Heart left ventricle (tissue), 16 donors: Measurements from ENCODE around the gene RTL5. TPM values are rescaled to one million over a fixed set of nuclear protein-coding genes. Genes with fewer than 3 reads are reported as not detected.

Experiments
- ATAC-seq, 4 donors: fragments of 200-7000 bp; cut with Tn5 transposase; one replicate each; pipeline ENCODE4 v1.9.1; 2020 to 2022; ENCODE audit warnings: moderate library complexity in 4 of 4, mild to moderate bottlenecking in 3 of 4, moderate number of reproducible peaks in 1 of 4
- DNase-seq, 5 donors: peaks; one replicate each; pipeline ENCODE4 v3.0.0-alpha.2; 2020
- H3K27ac ChIP-seq, 12 donors: fragments of 200-600 bp; sonication (generic) in 4 of 12; one replicate each; pipeline versions ENCODE4 v1.5.0 to v1.8.0; 2016 to 2022; ENCODE audit warnings: mild to moderate bottlenecking in 2 of 12
- H3K27me3 ChIP-seq, 9 donors: fragments of 200-600 bp; sonication (generic) in 2 of 9; one replicate each; pipeline versions ENCODE4 v1.5.1 to v1.8.0; 2016 to 2022; ENCODE audit warnings: mild to moderate bottlenecking in 3 of 9
- H3K36me3 ChIP-seq, 9 donors: fragments of 200-600 bp; sonication (generic) in 2 of 9; one replicate each; pipeline versions ENCODE4 v1.5.0 to v1.8.0; 2018 to 2022; ENCODE audit warnings: mild to moderate bottlenecking in 2 of 9
- H3K4me1 ChIP-seq, 12 donors: fragments of 200-600 bp; sonication (generic) in 4 of 12; one replicate each; pipeline versions ENCODE4 v1.5.0 to v1.8.0; 2016 to 2022; ENCODE audit warnings: mild to moderate bottlenecking in 3 of 12
- H3K4me3 ChIP-seq, 12 donors: fragments of 200-600 bp; sonication (generic) in 4 of 12; one replicate each; pipeline versions ENCODE4 v1.5.0 to v1.8.0; 2017 to 2022; ENCODE audit warnings: mild to moderate bottlenecking in 9 of 12, moderate library complexity in 4 of 12
- H3K9me3 ChIP-seq, 12 donors: fragments of 200-600 bp; sonication (generic) in 4 of 12; one replicate each; pipeline versions ENCODE4 v1.5.0 to v1.8.0; 2016 to 2022; ENCODE audit warnings: mild to moderate bottlenecking in 1 of 12
- CTCF ChIP-seq, 12 donors: fragments of 200-600 bp; sonication (generic) in 4 of 12; IDR thresholded peaks; one replicate each; pipeline versions ENCODE4 v1.5.0 to v1.8.0; 2018 to 2022; ENCODE audit warnings: antibody characterized with exemption in 12 of 12, mild to moderate bottlenecking in 5 of 12
- POLR2A ChIP-seq, 2 donors: fragments of 450-650 bp; IDR thresholded peaks; one replicate each; pipeline ENCODE4 v1.6.1; 2017; ENCODE audit warnings: antibody characterized with exemption in 2 of 2, mild to moderate bottlenecking in 2 of 2, moderate library complexity in 2 of 2
- WGBS, 4 donors: extraction: QIAGEN DNeasy Blood & Tissue Kit in 2 of 4; methylation state at CpG; one replicate each; pipeline versions ENCODE4 v1.1.5 to v1.1.7; 2013 to 2018; 5-methylcytosine and 5-hydroxymethylcytosine counted together
- intact Hi-C, 10 donors: fragments of 100-400 bp; cut with DNase I; formaldehyde crosslinking; loops; one replicate each; pipeline versions ENCODE4 v1.11.1 to v1.14.2; 2022
- polyA plus RNA-seq, 2 donors: library from polyadenylated mRNA; stranded (reverse); fragments of 200-250 nt; gene quantifications; one replicate each; pipeline ENCODE4 v1.2.3, GENCODE V29; 2013
- total RNA-seq, 9 donors: library from RNA; depleted of rRNA in 2 of 9; stranded (reverse); fragments of >200 nt in 2 of 9; fragmentation: NEBNext Ultra II Directional in 3 of 9; extraction: Animal tissue kit (Norgen Biotek cat#: 25700) in 3 of 9; gene quantifications; one replicate each; pipeline versions ENCODE4 v1.1.0 to v1.2.4, GENCODE V29; 2016 to 2023
- donor health status: ischemic (EF 13 %, LVEDD 7.1; RV severe dilation, severe dysfunction).
- donor health status: healthy with polysubstance abuse.
- donor health status: DM: no; HTN: yes; CAD: no.
- donor health status: DM: no; HTN: no; CAD: no.
- donor health status: ischemic (EF 25% LVEDD 6.9; RV normal size, moderate dysfunction).
- donor health status: ischemic (EF 25% LVEDD 5.7; RV mildly dilated, moderate dysfunction).
- donor health status: healthy.
- donor health status: DM: yes; HTN: yes; CAD: no.
- donor health status: ischemic (EF 35%, LVEDD 5.7; RV mildly dilated, moderate dysfunction).
- donor health status: nonischemic (EF 11% LVEDD 7.7; RV severe dilation, severe dysfunction).
- donor health status: DM: yes; HTN: yes; CAD: no.
- donor health status: PGD.
- donor health status: ischemic (EF 29% LVEDD 5.4; RV normal size, mild dysfunction).
- donor health status: nonischemic (EF 23%, LVEDD 6.1; RV moderate dilation, normal function).

Gene RTL5
- total and polyA plus RNA-seq, 11 donors = 1.2 to 6.0 (median 2.5) TPM

- peak overlapping the region in 1 of 12 donors; percentile 57 for H3K4me3 ChIP-seq
- peak overlapping the region in 1 of 12 donors; percentile 79 for H3K27ac ChIP-seq
Observed at GRCh38 chrX:72130156-72130761, 1.5 kb downstream of the RTL5 start.

GRCh38 chrX:72129661-72130060 is 2.1 kb downstream of the RTL5 start:
- DNase-seq = no peak
- 87 to 97% (median 94%) methylated on average over 16 of the region's 16 CpGs for WGBS, 4 donors
- intact Hi-C loops = loop anchor here in 7 of 10 donors (5.0 to 10.0 kb wide), 7 partner anchors 47 to 217 kb away; partner anchors contain the start of gene NHSL2 (in 2 of the 7)
- Histone ChIP-seq H3K4me1 (peaks cover 0 to 63% (median 16%) of the 10 kb centered on the region in 12 donors), H3K9me3 (no peaks in the 10 kb centered on the region), H3K36me3 (peaks cover 0 to 5% (median 0%) of the 10 kb centered on the region in 9 donors), H3K27ac (no peak overlapping the region), H3K4me3 (no peak overlapping the region), H3K27me3 (peaks cover 0 to 47% (median 0%) of the 10 kb centered on the region in 9 donors)
- no peak for ATAC-seq
- TF ChIP-seq POLR2A (IDR thresholded peaks at IDR 0.05) (no peak), CTCF (IDR thresholded peaks at IDR 0.05) (no peak)

More at GRCh38 chrX:72130156-72130761, 1.5 kb downstream of the RTL5 start:
- Histone ChIP-seq H3K27me3 (peaks cover 0 to 43% (median 0%) of the 10 kb centered on the region in 9 donors), H3K36me3 (peaks cover 0 to 5% (median 0%) of the 10 kb centered on the region in 9 donors), H3K4me1 (peaks cover 0 to 57% (median 14%) of the 10 kb centered on the region in 12 donors), H3K9me3 (no peaks in the 10 kb centered on the region)
- DNase-seq (no peak), ATAC-seq (no peak)
- 84 to 92% (median 87%) methylated on average over 12 of the region's 12 CpGs for WGBS, 4 donors
- TF ChIP-seq CTCF (IDR thresholded peaks at IDR 0.05) (no peak), POLR2A (IDR thresholded peaks at IDR 0.05) (no peak)
- intact Hi-C loops = no loop called here

- DNase-seq (no peak), ATAC-seq (no peak)
- TF ChIP-seq CTCF (IDR thresholded peaks at IDR 0.05) = peak in 8 of 12 donors; percentile 11 to 42 (median 22)
- no peak for TF ChIP-seq POLR2A (IDR thresholded peaks at IDR 0.05)
- H3K4me3 ChIP-seq = no peak overlapping the region
- no peaks in the 10 kb centered on the region for H3K36me3 ChIP-seq
- peaks cover 0 to 71% (median 22%) of the 10 kb centered on the region in 12 donors for H3K4me1 ChIP-seq
- peaks cover 0 to 47% (median 0%) of the 10 kb centered on the region in 9 donors for H3K27me3 ChIP-seq
- H3K9me3 ChIP-seq = no peaks in the 10 kb centered on the region
- H3K27ac ChIP-seq = no peak overlapping the region
- WGBS, 4 donors = 53 to 69% (median 61%) methylated on average over 6 of the region's 6 CpGs
- intact Hi-C loops = loop anchor here in 7 of 10 donors (5.0 to 10.0 kb wide), 7 partner anchors 47 to 217 kb away; partner anchors contain the start of gene NHSL2 (in 2 of the 7)
Observed at GRCh38 chrX:72128881-72129280, 2.8 kb downstream of the RTL5 start.

GRCh38 chrX:72128183-72128834 is 3.4 kb downstream of the RTL5 start:
- 67 to 84% (median 75%) methylated on average over 4 of the region's 4 CpGs for WGBS, 4 donors
- Histone ChIP-seq H3K9me3 (no peaks in the 10 kb centered on the region), H3K4me3 (no peak overlapping the region), H3K36me3 (no peaks in the 10 kb centered on the region), H3K27ac (no peak overlapping the region), H3K4me1 (peaks cover 0 to 77% (median 25%) of the 10 kb centered on the region in 12 donors), H3K27me3 (peaks cover 0 to 45% (median 0%) of the 10 kb centered on the region in 9 donors)
- no peak for TF ChIP-seq CTCF (IDR thresholded peaks at IDR 0.05)
- TF ChIP-seq POLR2A (IDR thresholded peaks at IDR 0.05) = no peak
- ATAC-seq (no peak), DNase-seq (no peak)
- intact Hi-C loops = loop anchor here in 7 of 10 donors (5.0 to 10.0 kb wide), 7 partner anchors 46 to 216 kb away; partner anchors contain the start of gene NHSL2 (in 2 of the 7)
